ENCODE results near the gene FAM25G.

Gene FAM25G

DNA sequence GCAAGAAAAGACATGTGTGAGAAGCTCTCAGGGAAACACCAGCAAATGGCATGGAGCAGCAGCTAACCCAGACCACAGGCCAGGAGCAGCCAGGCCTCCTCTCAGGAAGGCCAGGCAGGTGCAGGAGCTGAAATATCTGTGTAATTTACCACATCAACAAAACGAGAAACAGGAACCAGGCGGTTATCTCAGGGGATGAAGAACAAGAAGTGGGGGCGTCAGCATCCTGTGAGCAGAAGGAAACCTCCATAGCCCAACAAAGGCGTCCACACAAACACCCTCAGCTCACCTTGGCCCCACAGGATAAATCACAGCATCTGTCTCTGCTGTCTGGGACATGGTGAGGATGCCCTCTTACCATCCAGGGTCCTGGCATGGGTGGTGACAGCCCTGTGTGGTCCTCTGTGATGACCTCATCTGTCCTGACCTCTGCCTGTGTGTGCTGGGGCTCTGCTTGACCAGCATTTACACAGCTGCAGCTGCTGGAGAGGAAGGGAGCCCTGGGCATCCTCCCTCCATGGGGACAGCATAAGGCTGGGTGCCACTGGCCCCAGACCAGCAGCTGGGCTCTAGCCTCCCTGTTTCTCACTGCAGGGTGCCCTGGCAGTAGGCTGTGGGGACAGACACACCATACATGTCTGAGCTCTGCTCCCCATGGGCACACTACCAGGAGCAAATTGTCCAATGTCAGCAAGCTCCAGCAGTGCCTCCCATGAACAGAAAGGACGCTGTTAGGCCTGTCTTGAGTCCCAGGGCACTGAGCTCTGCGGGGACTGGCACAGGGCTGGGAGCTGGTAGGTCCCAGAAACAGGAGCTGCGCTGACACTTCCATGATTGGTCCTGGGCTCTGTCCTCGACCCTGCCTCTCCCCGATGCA is 42.2 kb downstream of the FAM25G start:
- peak; percentile 28 for DNase-seq (ENCODE audit: low spot score)

DNA sequence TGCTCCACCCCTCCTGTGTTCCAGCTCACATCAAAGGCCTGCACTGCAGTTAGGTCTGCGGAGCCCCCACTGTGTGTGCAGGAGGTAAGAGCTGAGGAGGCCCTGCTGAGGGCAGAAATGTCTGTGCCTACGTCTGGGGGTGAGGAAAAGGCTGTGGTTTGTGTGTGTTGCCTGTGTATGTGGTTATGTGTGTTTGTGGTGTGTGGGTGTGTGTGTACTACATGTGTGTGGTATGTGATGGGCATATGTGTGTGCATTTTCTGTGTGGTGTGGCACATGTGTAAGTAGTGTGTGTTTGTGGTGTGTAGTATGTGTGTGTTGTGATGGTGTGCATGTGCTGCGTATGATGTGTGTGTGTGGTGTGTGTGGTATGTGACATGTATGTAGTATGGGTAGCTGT is 43.8 kb downstream of the FAM25G start:
- no peak for DNase-seq (ENCODE audit: low spot score)

DNA sequence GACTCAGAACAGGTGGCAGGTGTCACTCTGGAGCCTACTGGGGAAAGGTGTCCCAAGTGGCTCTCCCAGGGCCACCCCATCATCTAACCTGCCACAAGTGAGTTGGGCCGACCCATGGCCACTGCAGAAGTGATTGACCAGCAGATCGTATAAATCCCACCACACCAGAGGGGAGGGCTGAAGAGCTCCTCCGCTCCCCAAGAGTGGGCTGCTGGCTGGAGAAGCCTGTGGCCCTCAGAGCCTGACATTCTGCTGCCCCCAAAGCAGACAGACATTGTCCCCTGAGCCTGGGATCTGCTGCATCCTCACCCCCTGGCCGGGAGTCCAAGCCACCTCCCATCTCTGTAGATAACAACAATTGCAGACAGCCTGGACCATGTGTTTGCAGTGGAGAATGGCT is 44.3 kb downstream of the FAM25G start:
- no peak for DNase-seq (ENCODE audit: low spot score)

DNA sequence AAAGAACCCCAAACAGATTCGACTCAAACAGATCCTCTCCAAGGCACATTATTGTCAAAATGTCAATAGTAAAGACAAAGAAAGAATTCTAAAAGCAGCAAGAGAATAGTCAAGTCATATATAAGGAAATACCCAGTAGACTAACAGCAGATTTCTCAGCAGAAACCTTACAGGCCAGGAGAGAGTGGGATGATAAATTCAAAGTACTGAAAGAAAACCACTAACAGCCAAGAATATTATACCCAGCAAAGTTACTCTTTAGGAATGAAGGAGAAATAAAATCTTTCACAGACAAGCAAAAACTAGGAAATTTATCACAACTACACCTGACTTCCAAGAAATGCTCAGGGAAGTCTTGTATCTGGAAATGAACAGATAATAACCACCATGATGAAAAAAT is 45.8 kb downstream of the FAM25G start:
- no peak for DNase-seq (ENCODE audit: low spot score)

DNA sequence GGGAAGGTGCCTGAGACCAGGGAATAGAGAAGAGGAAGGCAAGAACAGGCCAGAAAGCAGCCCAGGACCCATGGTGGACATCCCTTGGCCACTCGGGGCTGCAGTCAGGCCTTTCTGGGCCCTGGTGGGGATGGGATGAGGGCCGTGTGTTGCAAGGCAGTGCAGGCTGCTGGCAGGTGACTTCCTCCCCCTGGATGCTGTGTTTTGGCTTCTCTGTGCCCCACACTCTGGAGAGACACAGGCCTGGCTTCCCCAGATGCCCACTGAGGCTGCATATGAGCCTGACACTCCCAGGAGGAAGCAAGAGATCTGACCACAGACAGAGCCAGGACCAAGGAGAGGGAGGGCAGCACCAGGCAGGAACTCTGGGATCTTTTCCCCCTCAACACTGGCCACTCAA is 47.5 kb downstream of the FAM25G start:
- DNase-seq (ENCODE audit: low spot score), result no peak

DNA sequence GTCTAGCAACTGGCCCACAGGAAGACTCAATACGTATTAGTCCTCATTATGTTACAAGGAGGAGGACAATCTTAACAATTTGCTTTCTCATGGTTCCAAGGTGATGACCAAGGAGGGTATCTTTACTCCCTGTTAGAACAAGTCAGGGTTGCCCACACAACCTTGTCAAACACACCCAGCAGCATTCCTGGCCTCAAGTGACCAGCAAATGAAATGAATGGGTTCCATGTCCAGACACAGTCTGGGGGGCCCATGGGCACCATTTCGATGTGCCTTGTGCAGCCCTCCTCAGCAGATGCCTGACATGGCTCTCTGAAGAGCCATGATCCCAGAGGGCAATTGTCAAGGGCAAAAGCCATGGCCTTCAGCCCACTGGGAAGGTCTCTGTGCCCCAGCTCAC is 48.4 kb downstream of the FAM25G start:
- DNase-seq (ENCODE audit: low spot score), result no peak

DNA sequence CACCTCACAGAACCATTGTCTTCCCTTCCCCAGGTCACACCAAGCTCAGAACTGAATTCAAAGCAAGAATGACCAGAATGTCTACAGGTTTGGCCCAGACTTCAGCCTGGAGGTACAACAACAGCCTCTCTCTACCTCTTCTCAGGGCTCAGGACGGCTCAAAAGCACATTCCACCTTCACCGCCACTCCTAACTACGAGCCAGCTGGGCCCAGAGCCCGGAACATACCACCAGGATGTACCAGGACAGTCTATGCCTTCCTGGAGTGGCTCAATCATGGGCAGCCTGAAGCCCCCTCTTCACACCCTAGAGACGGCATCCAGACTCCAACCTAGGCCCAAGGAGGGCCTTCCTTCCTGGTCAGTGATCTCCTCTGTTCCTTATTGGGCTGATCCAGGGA is 49.1 kb downstream of the FAM25G start:
- DNase-seq (ENCODE audit: low spot score), result no peak

DNA sequence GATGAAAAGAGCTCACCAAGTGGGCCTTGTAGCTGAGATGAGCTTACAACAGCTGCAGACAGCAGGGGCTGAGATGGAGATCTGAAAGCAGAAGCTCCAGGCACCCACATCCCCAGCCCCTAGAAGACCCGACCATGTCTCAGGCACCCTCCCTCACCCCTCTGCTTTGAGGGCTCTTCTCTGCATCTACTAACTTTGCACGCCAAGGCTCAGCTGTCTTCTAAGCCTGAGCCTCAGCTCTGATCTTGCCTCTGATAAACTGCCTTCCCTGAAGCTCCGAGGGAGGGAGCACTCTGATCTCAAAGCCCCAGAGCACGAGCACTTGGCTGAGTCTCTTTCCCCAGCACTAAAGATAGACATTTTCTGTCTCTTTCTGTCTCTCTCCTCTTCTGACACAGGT is 49.6 kb downstream of the FAM25G start:
- DNase-seq (ENCODE audit: low spot score), result no peak

DNA sequence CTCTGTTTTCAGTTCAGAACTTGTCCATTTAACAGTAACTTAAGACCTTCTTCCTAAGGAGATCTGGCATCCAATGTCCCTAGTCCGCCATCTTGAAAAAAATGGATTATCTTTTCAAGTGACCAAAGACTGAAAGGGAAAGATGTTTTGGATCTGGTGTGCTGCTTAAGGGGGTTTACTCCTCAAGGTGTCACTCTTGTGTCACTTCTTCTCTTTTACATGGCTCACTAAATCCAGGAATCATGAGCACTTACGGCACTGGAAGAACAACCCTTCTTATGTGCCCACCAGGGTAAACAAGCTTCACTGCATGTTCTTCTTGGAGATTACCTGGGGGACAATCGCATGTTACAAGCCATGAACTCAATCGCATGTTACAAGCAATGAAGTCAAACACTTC is 51.3 kb downstream of the FAM25G start:
- no peak for DNase-seq (ENCODE audit: low spot score)

DNA sequence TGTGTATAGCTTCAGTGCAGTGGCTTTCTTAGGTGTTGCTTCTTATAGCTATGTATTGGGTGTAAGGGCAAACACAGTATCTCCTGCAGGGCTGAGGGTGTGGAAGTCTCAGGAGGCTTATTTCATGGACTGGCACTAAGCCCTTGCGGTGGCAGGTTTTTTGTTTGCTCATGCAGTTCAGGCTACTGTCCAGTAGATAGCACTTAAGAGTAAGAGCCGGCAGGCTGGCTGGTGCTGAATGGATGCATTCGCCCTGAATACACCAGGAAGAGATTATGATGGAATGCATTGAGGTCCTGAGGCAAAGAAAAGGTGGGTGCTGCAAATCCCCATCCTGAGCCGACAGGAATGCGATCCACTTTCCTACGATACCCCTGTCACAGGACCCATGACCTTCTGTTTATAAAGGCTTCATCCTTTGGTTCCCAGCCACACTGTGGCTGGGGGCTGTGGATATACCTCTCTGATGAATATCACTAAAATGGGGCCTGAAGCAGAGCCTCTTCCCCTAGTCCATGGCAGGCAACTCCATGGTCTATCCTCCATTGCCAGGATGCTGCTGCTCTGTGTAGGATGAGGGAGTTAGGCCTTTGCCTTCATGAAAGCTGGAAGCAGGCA is 52.5 kb downstream of the FAM25G start:
- peak; percentile 63 for DNase-seq (ENCODE audit: low spot score)

Measured in NAMALWA (cell line).